IPS-20b (cell line): ENCODE measurements around the gene GPX2.

Source experiments
- H3K27ac ChIP-seq: one replicate; pipeline ENCODE4 v1.5.1; 2013; ENCODE audit warnings: low read length
- H3K27me3 ChIP-seq: 2 replicates; pipeline ENCODE4 v1.6.1; 2013; ENCODE audit warnings: mild to moderate bottlenecking, low read length, inconsistent platforms; ENCODE audit not compliant: insufficient read depth
- H3K36me3 ChIP-seq: 2 replicates; pipeline ENCODE4 v1.6.1; 2013; ENCODE audit warnings: low read depth, mild to moderate bottlenecking, inconsistent platforms, low read length, moderate library complexity; ENCODE audit not compliant: insufficient read depth
- H3K4me1 ChIP-seq: 2 replicates; pipeline ENCODE4 v1.6.1; 2013; ENCODE audit warnings: mild to moderate bottlenecking, control low read depth, inconsistent platforms, low read length, moderate library complexity; ENCODE audit not compliant: insufficient read depth
- H3K4me3 ChIP-seq: 2 replicates; pipeline ENCODE4 v1.5.1; 2013; ENCODE audit warnings: mild to moderate bottlenecking, low read length, inconsistent platforms
- H3K9ac ChIP-seq: 2 replicates; pipeline ENCODE4 v1.6.1; 2013; ENCODE audit warnings: low read depth, mild to moderate bottlenecking, inconsistent platforms, low read length, moderate library complexity
- H3K9me3 ChIP-seq: 2 replicates; pipeline ENCODE4 v1.6.1; 2013; ENCODE audit warnings: mild to moderate bottlenecking, low read depth, low read length, inconsistent platforms; ENCODE audit not compliant: insufficient read depth

Gene GPX2

GRCh38 chr14:64958201-64958600 lies 15.7 kb upstream of the GPX2 start:
- H3K9me3 ChIP-seq, result no peaks in the 10 kb centered on the region
- no peak overlapping the region for H3K9ac ChIP-seq
- H3K4me3 ChIP-seq, result no peak overlapping the region
- no peak overlapping the region for H3K27ac ChIP-seq
- H3K36me3 ChIP-seq, result no peaks in the 10 kb centered on the region
- no peaks in the 10 kb centered on the region for H3K27me3 ChIP-seq
- H3K4me1 ChIP-seq, result peaks cover 33% of the 10 kb centered on the region

GRCh38 chr14:64956697-64957406 lies 14.3 kb upstream of the GPX2 start:
- H3K27ac ChIP-seq, result no peak overlapping the region
- H3K4me3 ChIP-seq, result no peak overlapping the region
- peaks cover 12% of the 10 kb centered on the region for H3K36me3 ChIP-seq
- no peaks in the 10 kb centered on the region for H3K27me3 ChIP-seq
- peaks cover 33% of the 10 kb centered on the region for H3K4me1 ChIP-seq
- no peak overlapping the region for H3K9ac ChIP-seq
- no peaks in the 10 kb centered on the region for H3K9me3 ChIP-seq

- Histone ChIP-seq H3K9me3 (no peaks in the 10 kb centered on the region), H3K27ac (no peak overlapping the region), H3K9ac (no peak overlapping the region), H3K27me3 (no peaks in the 10 kb centered on the region), H3K36me3 (peaks cover 26% of the 10 kb centered on the region), H3K4me3 (no peak overlapping the region), H3K4me1 (peaks cover 29% of the 10 kb centered on the region)
Measured at GRCh38 chr14:64955297-64955696, 12.8 kb upstream of the GPX2 start.

- Histone ChIP-seq H3K4me1 (peaks cover 26% of the 10 kb centered on the region), H3K36me3 (peaks cover 31% of the 10 kb centered on the region), H3K9me3 (no peaks in the 10 kb centered on the region), H3K4me3 (no peak overlapping the region), H3K9ac (no peak overlapping the region), H3K27me3 (no peaks in the 10 kb centered on the region), H3K27ac (no peak overlapping the region)
Measured at GRCh38 chr14:64954491-64955240, 12.1 kb upstream of the GPX2 start.

GRCh38 chr14:64953661-64954060 lies 11.1 kb upstream of the GPX2 start:
- Histone ChIP-seq H3K4me3 (no peak overlapping the region), H3K4me1 (peaks cover 26% of the 10 kb centered on the region), H3K9me3 (no peaks in the 10 kb centered on the region), H3K27me3 (no peaks in the 10 kb centered on the region), H3K27ac (no peak overlapping the region), H3K36me3 (peaks cover 38% of the 10 kb centered on the region), H3K9ac (no peak overlapping the region)

- H3K4me3 ChIP-seq, result no peak overlapping the region
- no peak overlapping the region for H3K27ac ChIP-seq
- no peak overlapping the region for H3K9ac ChIP-seq
- no peaks in the 10 kb centered on the region for H3K27me3 ChIP-seq
- peaks cover 42% of the 10 kb centered on the region for H3K36me3 ChIP-seq
- H3K9me3 ChIP-seq, result no peaks in the 10 kb centered on the region
- H3K4me1 ChIP-seq, result peaks cover 26% of the 10 kb centered on the region
Measured at GRCh38 chr14:64953310-64953654, 10.7 kb upstream of the GPX2 start.

- Histone ChIP-seq H3K4me1 (peaks cover 26% of the 10 kb centered on the region), H3K9ac (peak overlapping the region; percentile 42; the same call in 1 of the 2 replicates), H3K36me3 (peaks cover 47% of the 10 kb centered on the region), H3K27me3 (no peaks in the 10 kb centered on the region), H3K27ac (no peak overlapping the region), H3K4me3 (no peak overlapping the region), H3K9me3 (no peaks in the 10 kb centered on the region)
Measured at GRCh38 chr14:64952598-64953309, 10.2 kb upstream of the GPX2 start.

GRCh38 chr14:64951724-64952123 lies 9.2 kb upstream of the GPX2 start:
- no peak overlapping the region for H3K4me3 ChIP-seq
- peaks cover 18% of the 10 kb centered on the region for H3K4me1 ChIP-seq
- no peak overlapping the region for H3K9ac ChIP-seq
- H3K36me3 ChIP-seq, result peaks cover 52% of the 10 kb centered on the region
- no peak overlapping the region for H3K27ac ChIP-seq
- no peaks in the 10 kb centered on the region for H3K27me3 ChIP-seq
- no peaks in the 10 kb centered on the region for H3K9me3 ChIP-seq

- Histone ChIP-seq H3K27me3 (no peaks in the 10 kb centered on the region), H3K9ac (no peak overlapping the region), H3K4me1 (peaks cover 13% of the 10 kb centered on the region), H3K36me3 (peaks cover 52% of the 10 kb centered on the region), H3K9me3 (no peaks in the 10 kb centered on the region), H3K27ac (no peak overlapping the region), H3K4me3 (no peak overlapping the region)
Measured at GRCh38 chr14:64951291-64951690, 8.7 kb upstream of the GPX2 start.

- H3K9ac ChIP-seq, result no peak overlapping the region
- H3K36me3 ChIP-seq, result peaks cover 52% of the 10 kb centered on the region
- H3K27ac ChIP-seq, result no peak overlapping the region
- H3K27me3 ChIP-seq, result no peaks in the 10 kb centered on the region
- H3K9me3 ChIP-seq, result no peaks in the 10 kb centered on the region
- no peak overlapping the region for H3K4me3 ChIP-seq
- H3K4me1 ChIP-seq, result peaks cover 9% of the 10 kb centered on the region; the same call in 1 of the 2 replicates
Measured at GRCh38 chr14:64950889-64951288, 8.3 kb upstream of the GPX2 start.

- Histone ChIP-seq H3K36me3 (peaks cover 52% of the 10 kb centered on the region), H3K9ac (no peak overlapping the region), H3K4me3 (no peak overlapping the region)
Measured at GRCh38 chr14:64948612-64949210, 6.2 kb upstream of the GPX2 start.

More at GRCh38 chr14:64948612-64949210, 6.2 kb upstream of the GPX2 start:
- H3K27ac ChIP-seq, result no peak overlapping the region
- no peaks in the 10 kb centered on the region; the same call in 1 of the 2 replicates for H3K4me1 ChIP-seq
- H3K9me3 ChIP-seq, result no peaks in the 10 kb centered on the region
- no peaks in the 10 kb centered on the region for H3K27me3 ChIP-seq
